Heart right ventricle (tissue), 16 donors: Measurements from ENCODE around the gene DRD3. TPM values are rescaled to one million over a fixed set of nuclear protein-coding genes. Genes with fewer than 3 reads are reported as not detected.

Experiments used
- ATAC-seq, 8 donors: fragments of 200-7000 bp; cut with Tn5 transposase; one replicate each; pipeline ENCODE4 v1.9.1; 2020; ENCODE audit warnings: mild to moderate bottlenecking in 8 of 8, moderate library complexity in 8 of 8, moderate number of reproducible peaks in 1 of 8
- DNase-seq, 2 donors: peaks; one replicate each; pipeline ENCODE4 v3.0.0-alpha.2; 2020
- H3K27ac ChIP-seq, 10 donors: fragments of 200-600 bp; sonication (generic) in 2 of 10; one replicate each; pipeline versions ENCODE4 v1.5.0 to v1.8.0; 2020 to 2022; ENCODE audit warnings: mild to moderate bottlenecking in 3 of 10
- H3K27me3 ChIP-seq, 7 donors: fragments of 200-600 bp; one replicate each; pipeline ENCODE4 v1.8.0; 2021 to 2022; ENCODE audit warnings: mild to moderate bottlenecking in 2 of 7
- H3K36me3 ChIP-seq, 9 donors: fragments of 200-600 bp; sonication (generic) in 1 of 9; one replicate each; pipeline versions ENCODE4 v1.5.0 to v1.8.0; 2020 to 2022; ENCODE audit warnings: mild to moderate bottlenecking in 2 of 9
- H3K4me1 ChIP-seq, 9 donors: fragments of 200-600 bp; sonication (generic) in 1 of 9; one replicate each; pipeline versions ENCODE4 v1.5.0 to v1.8.0; 2020 to 2022; ENCODE audit warnings: mild to moderate bottlenecking in 4 of 9
- H3K4me3 ChIP-seq, 10 donors: fragments of 200-600 bp; sonication (generic) in 2 of 10; one replicate each; pipeline versions ENCODE4 v1.5.0 to v1.8.0; 2020 to 2022; ENCODE audit warnings: mild to moderate bottlenecking in 7 of 10, moderate library complexity in 2 of 10
- H3K9me3 ChIP-seq, 11 donors: fragments of 200-600 bp in 10 of 11; sonication (generic) in 2 of 11; one replicate each; pipeline versions ENCODE4 v1.5.0 to v1.8.0; 2013 to 2022; ENCODE audit warnings: mild to moderate bottlenecking in 2 of 11, control low read depth in 1 of 11, moderate library complexity in 1 of 11
- CTCF ChIP-seq, 9 donors: fragments of 200-600 bp; sonication (generic) in 2 of 9; IDR thresholded peaks; one replicate each; pipeline versions ENCODE4 v1.5.0 to v1.8.0; 2021 to 2022; ENCODE audit warnings: antibody characterized with exemption in 9 of 9, mild to moderate bottlenecking in 5 of 9, moderate library complexity in 1 of 9
- WGBS, 2 donors: extraction: QIAGEN DNeasy Blood & Tissue Kit; methylation state at CpG; one replicate each; pipeline ENCODE4 v1.1.7; 2013; ENCODE audit warnings: inconsistent platforms in 1 of 2; 5-methylcytosine and 5-hydroxymethylcytosine counted together
- intact Hi-C, 10 donors: fragments of 100-400 bp; cut with DNase I; formaldehyde crosslinking; loops; one replicate each; pipeline versions ENCODE4 v1.11.1 to v1.14.2; 2022
- polyA plus RNA-seq, 2 donors: library from polyadenylated mRNA; stranded (reverse); fragments of 200-250 nt; gene quantifications; one replicate each; pipeline ENCODE4 v1.2.3, GENCODE V29; 2013
- total RNA-seq, 10 donors: library from RNA; stranded (reverse); fragmentation: NEBNext Ultra II Directional in 3 of 10; extraction: Animal tissue kit (Norgen Biotek cat#: 25700) in 3 of 10; gene quantifications; one replicate each; pipeline versions ENCODE4 v1.2.1 to v1.2.4, GENCODE V29; 2021 to 2023
- donor health status: Arrhythmogenic right ventricular cardiomyopathy.
- donor health status: ischemic (EF 13 %, LVEDD 7.1; RV severe dilation, severe dysfunction).
- donor health status: healthy with polysubstance abuse.
- donor health status: DM: no; HTN: yes; CAD: no.
- donor health status: DM: no; HTN: no; CAD: no.
- donor health status: ischemic (EF 25% LVEDD 6.9; RV normal size, moderate dysfunction).
- donor health status: ischemic (EF 25% LVEDD 5.7; RV mildly dilated, moderate dysfunction).
- donor health status: healthy.
- donor health status: DM: yes; HTN: yes; CAD: no.
- donor health status: Ischemic cardiomyopathy.
- donor health status: ischemic (EF 35%, LVEDD 5.7; RV mildly dilated, moderate dysfunction).
- donor health status: nonischemic (EF 11% LVEDD 7.7; RV severe dilation, severe dysfunction).
- donor health status: DM: yes; HTN: yes; CAD: no.
- donor health status: PGD.
- donor health status: ischemic (EF 29% LVEDD 5.4; RV normal size, mild dysfunction).
- donor health status: nonischemic (EF 23%, LVEDD 6.1; RV moderate dilation, normal function).

The DRD3 gene
- total and polyA plus RNA-seq, 12 donors = not detected

GRCh38 chr3:114206342-114206741 lies 27.5 kb upstream of the DRD3 start:
- intact Hi-C loops = no loop called here
- 70 to 72% methylated on average over 3 of the region's 3 CpGs for WGBS, 2 donors
- TF ChIP-seq CTCF (IDR thresholded peaks at IDR 0.05) = no peak
- Histone ChIP-seq H3K36me3 (no peaks in the 10 kb centered on the region), H3K27ac (no peak overlapping the region), H3K4me1 (no peaks in the 10 kb centered on the region), H3K4me3 (no peak overlapping the region), H3K9me3 (peaks cover 0 to 2% (median 0%) of the 10 kb centered on the region in 11 donors), H3K27me3 (peaks cover 0 to 5% (median 0%) of the 10 kb centered on the region in 7 donors)
- no peak for DNase-seq
- no peak for ATAC-seq

- no peaks in the 10 kb centered on the region for H3K4me1 ChIP-seq
- intact Hi-C loops = no loop called here
- H3K36me3 ChIP-seq = no peaks in the 10 kb centered on the region
- no peak for TF ChIP-seq CTCF (IDR thresholded peaks at IDR 0.05)
- ATAC-seq (no peak), DNase-seq (no peak)
- peaks cover 0 to 2% (median 0%) of the 10 kb centered on the region in 11 donors for H3K9me3 ChIP-seq
- WGBS, 2 donors = 59 to 66% methylated on average over 2 of the region's 2 CpGs
- no peak overlapping the region for H3K4me3 ChIP-seq
- peaks cover 0 to 4% (median 0%) of the 10 kb centered on the region in 7 donors for H3K27me3 ChIP-seq
- no peak overlapping the region for H3K27ac ChIP-seq
These were observed 26.7 kb upstream of the DRD3 start for GRCh38 chr3:114205541-114205940.

- TF ChIP-seq CTCF (IDR thresholded peaks at IDR 0.05) = no peak
- Histone ChIP-seq H3K9me3 (no peaks in the 10 kb centered on the region), H3K27ac (no peak overlapping the region), H3K4me1 (no peaks in the 10 kb centered on the region), H3K4me3 (no peak overlapping the region), H3K27me3 (no peaks in the 10 kb centered on the region), H3K36me3 (no peaks in the 10 kb centered on the region)
- 84 to 85% methylated on average over 1 of the region's 1 CpG for WGBS, 2 donors
- DNase-seq (no peak), ATAC-seq (no peak)
- intact Hi-C loops = no loop called here
These were observed 15.9 kb upstream of the DRD3 start for GRCh38 chr3:114194750-114195149.

GRCh38 chr3:114192136-114192535 lies 13.3 kb upstream of the DRD3 start:
- DNase-seq = no peak
- ATAC-seq = no peak
- TF ChIP-seq CTCF (IDR thresholded peaks at IDR 0.05) = no peak
- Histone ChIP-seq H3K27ac (no peak overlapping the region), H3K27me3 (no peaks in the 10 kb centered on the region), H3K4me1 (no peaks in the 10 kb centered on the region), H3K36me3 (no peaks in the 10 kb centered on the region), H3K4me3 (no peak overlapping the region), H3K9me3 (no peaks in the 10 kb centered on the region)
- intact Hi-C loops = no loop called here

- H3K9me3 ChIP-seq = peaks cover 0 to 26% (median 8%) of the 10 kb centered on the region in 11 donors
- H3K4me3 ChIP-seq = no peak overlapping the region
- H3K27me3 ChIP-seq = peaks cover 0 to 7% (median 0%) of the 10 kb centered on the region in 7 donors
- H3K27ac ChIP-seq = no peak overlapping the region
- H3K36me3 ChIP-seq = no peaks in the 10 kb centered on the region
- DNase-seq (no peak), ATAC-seq (no peak)
- H3K4me1 ChIP-seq = no peaks in the 10 kb centered on the region
- intact Hi-C loops = no loop called here
- no peak for TF ChIP-seq CTCF (IDR thresholded peaks at IDR 0.05)
These were observed 7.6 kb upstream of the DRD3 start for GRCh38 chr3:114186501-114186900.
